ENCODE data around the gene APOM.

DNA sequence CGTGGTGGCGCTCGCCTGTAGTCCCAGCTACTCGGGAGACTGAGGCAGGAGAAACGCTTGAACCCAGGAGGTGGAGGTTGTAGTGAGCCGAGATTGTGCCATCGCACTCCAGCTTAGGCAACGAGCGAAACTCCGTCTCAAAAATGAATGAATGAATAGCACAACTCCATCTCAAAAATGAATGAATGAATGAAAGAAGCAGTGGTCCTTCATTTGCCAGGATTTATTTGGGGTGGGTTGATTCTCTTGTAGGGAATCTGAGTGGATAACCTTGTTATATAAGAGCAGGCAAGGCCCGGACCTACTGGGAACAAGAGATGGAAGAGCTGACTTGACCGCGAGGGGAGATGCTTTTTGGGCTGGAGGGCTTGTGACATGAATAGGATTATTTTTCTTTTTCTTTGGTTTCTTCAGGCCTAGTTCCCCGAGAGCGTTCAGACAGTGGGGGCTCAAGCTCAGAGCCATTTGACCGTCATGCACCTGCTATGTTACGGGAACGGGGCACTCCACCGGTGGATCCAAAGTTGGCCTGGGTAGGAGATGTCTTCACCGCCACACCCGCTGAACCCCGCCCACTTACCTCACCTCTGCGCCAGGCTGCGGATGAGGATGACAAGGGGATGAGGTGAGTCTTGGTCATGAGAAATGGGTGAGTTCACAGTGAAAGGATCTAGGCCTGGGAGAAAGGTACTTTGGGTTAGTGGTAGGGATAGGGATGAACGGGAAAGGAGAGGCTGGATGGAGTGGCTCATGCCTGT is 25.3 kb upstream of the APOM start:
- TF ChIP-seq, protein P1, sequence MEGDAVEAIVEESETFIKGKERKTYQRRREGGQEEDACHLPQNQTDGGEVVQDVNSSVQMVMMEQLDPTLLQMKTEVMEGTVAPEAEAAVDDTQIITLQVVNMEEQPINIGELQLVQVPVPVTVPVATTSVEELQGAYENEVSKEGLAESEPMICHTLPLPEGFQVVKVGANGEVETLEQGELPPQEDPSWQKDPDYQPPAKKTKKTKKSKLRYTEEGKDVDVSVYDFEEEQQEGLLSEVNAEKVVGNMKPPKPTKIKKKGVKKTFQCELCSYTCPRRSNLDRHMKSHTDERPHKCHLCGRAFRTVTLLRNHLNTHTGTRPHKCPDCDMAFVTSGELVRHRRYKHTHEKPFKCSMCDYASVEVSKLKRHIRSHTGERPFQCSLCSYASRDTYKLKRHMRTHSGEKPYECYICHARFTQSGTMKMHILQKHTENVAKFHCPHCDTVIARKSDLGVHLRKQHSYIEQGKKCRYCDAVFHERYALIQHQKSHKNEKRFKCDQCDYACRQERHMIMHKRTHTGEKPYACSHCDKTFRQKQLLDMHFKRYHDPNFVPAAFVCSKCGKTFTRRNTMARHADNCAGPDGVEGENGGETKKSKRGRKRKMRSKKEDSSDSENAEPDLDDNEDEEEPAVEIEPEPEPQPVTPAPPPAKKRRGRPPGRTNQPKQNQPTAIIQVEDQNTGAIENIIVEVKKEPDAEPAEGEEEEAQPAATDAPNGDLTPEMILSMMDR (IDR thresholded peaks at IDR 0.05; ENCODE audit: low read depth, low read length, poor library complexity, severe bottlenecking), result no peak
- no peak for TF ChIP-seq EZH2phosphoT487 (IDR thresholded peaks at IDR 0.05; ENCODE audit: borderline replicate concordance, low read length)

Data from DOHH2 (cell line).